Mucosa of rectum (tissue), 2 donors: Measurements from ENCODE around the gene CLEC1B.

Experiments used
- H3K27ac ChIP-seq, 2 donors: one replicate each; pipeline ENCODE4 v1.7.0; 2013; ENCODE audit warnings: inconsistent platforms in 2 of 2, low read depth in 2 of 2, low read length in 2 of 2
- H3K27me3 ChIP-seq, 2 donors: one replicate each; pipeline ENCODE4 v1.7.0; 2013; ENCODE audit warnings: low read length in 2 of 2; ENCODE audit not compliant: control insufficient read depth in 2 of 2, insufficient read depth in 2 of 2
- H3K36me3 ChIP-seq, 2 donors: one replicate each; pipeline ENCODE4 v1.7.0; 2013; ENCODE audit warnings: low read length in 2 of 2; ENCODE audit not compliant: control insufficient read depth in 2 of 2, insufficient read depth in 2 of 2
- H3K4me1 ChIP-seq, 2 donors: one replicate each; pipeline ENCODE4 v1.7.0; 2013; ENCODE audit warnings: low read length in 2 of 2, mild to moderate bottlenecking in 1 of 2; ENCODE audit not compliant: control insufficient read depth in 2 of 2, insufficient read depth in 2 of 2
- H3K4me3 ChIP-seq, 2 donors: one replicate each; pipeline ENCODE4 v1.7.0; 2013; ENCODE audit warnings: low read length in 2 of 2
- H3K9ac ChIP-seq, 2 donors: one replicate each; pipeline ENCODE4 v1.7.0; 2013; ENCODE audit warnings: low read length in 2 of 2, low read depth in 1 of 2, mild to moderate bottlenecking in 1 of 2
- H3K9me3 ChIP-seq, 2 donors: one replicate each; pipeline ENCODE4 v1.7.0; 2013; ENCODE audit warnings: low read length in 2 of 2; ENCODE audit not compliant: control insufficient read depth in 2 of 2
- donor health status: healthy.
- donor health status: Normal muscosa, but diverticular disease.

Gene CLEC1B

DNA sequence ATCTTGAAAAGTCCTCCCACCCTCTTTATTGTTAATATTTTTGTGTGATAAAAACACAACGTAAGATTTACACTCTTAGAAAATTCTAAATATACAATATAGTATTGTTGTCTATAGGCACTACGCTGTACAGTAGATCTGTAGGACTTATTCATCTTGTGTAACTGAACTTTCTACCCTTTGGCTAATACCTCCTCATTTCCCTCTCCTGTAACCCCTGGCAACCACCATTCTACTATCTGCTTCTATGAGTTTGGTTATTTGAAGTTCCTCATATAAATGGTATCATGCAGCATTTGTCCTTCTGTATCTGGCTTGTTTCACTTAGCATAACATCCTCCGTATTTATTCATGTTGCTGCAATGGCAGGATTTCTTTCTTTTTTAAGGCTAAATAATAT lies 26.3 kb upstream of the CLEC1B start:
- no peaks in the 10 kb centered on the region for H3K36me3 ChIP-seq
- H3K4me3 ChIP-seq: no peak overlapping the region
- H3K9me3 ChIP-seq: no peaks in the 10 kb centered on the region
- H3K9ac ChIP-seq: no peak overlapping the region
- no peaks in the 10 kb centered on the region for H3K27me3 ChIP-seq
- no peak overlapping the region for H3K27ac ChIP-seq
- no peaks in the 10 kb centered on the region for H3K4me1 ChIP-seq

DNA sequence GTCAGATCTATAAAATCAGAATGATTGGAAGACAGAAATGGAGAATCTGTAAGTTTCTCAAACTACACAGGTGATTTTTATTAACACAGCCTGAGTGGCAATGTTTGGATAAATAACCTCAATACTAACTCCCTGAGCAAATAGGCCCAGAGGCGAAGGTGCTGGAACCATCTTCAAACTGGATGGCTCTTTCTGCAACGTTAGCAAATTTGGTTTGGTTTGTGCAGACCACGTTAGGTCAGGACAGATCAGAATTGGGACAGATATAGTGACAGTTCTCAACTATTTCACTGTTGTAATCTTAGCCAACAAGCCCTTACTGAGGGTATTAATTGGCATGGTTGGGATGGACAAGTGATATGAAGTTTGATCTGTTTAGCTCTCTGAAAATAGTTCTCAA lies 22.4 kb upstream of the CLEC1B start:
- no peaks in the 10 kb centered on the region for H3K4me1 ChIP-seq
- H3K9ac ChIP-seq: no peak overlapping the region
- no peak overlapping the region for H3K27ac ChIP-seq
- no peaks in the 10 kb centered on the region for H3K27me3 ChIP-seq
- H3K4me3 ChIP-seq: no peak overlapping the region
- no peaks in the 10 kb centered on the region for H3K36me3 ChIP-seq
- H3K9me3 ChIP-seq: no peaks in the 10 kb centered on the region

DNA sequence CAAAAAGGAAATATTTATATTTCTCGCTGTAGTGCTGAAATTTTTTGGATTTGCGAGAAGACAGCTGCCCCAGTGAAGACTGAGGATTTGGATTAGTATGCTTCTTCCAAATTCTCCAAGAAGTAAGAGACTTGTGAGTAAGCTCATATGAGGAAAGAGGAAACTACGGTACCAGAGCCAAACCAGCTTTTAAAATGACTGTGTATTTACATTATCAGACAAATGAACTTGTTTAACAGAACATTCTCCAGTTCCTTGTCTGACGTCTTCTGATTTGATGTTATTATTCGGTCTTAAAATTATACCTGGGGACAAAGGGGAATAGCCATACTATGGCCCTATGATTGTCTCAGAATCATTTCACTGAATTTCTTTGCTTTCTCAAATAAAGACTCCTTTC lies 19.5 kb upstream of the CLEC1B start:
- no peaks in the 10 kb centered on the region for H3K9me3 ChIP-seq
- no peaks in the 10 kb centered on the region for H3K36me3 ChIP-seq
- no peak overlapping the region for H3K4me3 ChIP-seq
- no peaks in the 10 kb centered on the region for H3K4me1 ChIP-seq
- no peak overlapping the region for H3K9ac ChIP-seq
- H3K27me3 ChIP-seq: no peaks in the 10 kb centered on the region
- no peak overlapping the region for H3K27ac ChIP-seq

DNA sequence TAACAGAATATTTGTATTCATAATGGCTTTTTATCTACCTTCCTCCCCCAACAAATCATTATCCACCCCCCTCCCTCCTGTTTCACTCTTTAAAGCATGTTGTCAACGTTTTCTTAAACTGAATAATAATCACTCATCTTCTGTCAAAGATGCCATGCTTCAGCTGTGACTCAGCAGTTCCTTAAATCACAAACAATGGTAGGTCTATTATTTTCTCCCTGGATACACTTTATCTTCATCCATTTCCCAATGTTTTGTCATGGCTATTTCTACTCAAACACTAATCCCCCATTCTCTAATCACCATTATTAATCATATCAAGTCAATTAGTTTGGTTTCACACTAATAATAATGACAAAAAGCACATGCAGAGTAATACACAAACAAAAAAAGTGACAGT lies 18.0 kb upstream of the CLEC1B start:
- no peaks in the 10 kb centered on the region for H3K36me3 ChIP-seq
- H3K4me3 ChIP-seq: no peak overlapping the region
- no peak overlapping the region for H3K27ac ChIP-seq
- no peaks in the 10 kb centered on the region for H3K27me3 ChIP-seq
- H3K9ac ChIP-seq: no peak overlapping the region
- H3K4me1 ChIP-seq: no peaks in the 10 kb centered on the region
- no peaks in the 10 kb centered on the region for H3K9me3 ChIP-seq

DNA sequence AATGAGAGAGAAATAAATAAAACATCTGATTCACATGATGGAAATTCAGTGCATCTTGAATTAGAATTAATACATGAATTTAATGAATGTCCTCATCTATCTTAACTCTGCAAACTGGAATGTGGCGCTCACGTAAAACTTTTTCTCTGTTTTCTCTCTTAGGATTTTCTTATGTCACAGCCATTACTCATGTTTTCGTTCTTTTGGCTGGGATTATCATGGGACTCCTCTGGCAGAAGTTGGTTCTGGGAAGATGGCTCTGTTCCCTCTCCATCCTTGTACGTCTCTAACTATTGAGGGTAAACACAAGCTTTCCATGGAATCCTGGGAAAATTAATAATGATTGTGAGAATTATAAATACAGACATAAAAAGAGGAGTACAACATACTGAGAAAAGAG lies 16.5 kb upstream of the CLEC1B start:
- Histone ChIP-seq H3K9ac (no peak overlapping the region), H3K36me3 (no peaks in the 10 kb centered on the region), H3K4me1 (no peaks in the 10 kb centered on the region), H3K27ac (no peak overlapping the region), H3K4me3 (no peak overlapping the region), H3K9me3 (no peaks in the 10 kb centered on the region), H3K27me3 (no peaks in the 10 kb centered on the region)

DNA sequence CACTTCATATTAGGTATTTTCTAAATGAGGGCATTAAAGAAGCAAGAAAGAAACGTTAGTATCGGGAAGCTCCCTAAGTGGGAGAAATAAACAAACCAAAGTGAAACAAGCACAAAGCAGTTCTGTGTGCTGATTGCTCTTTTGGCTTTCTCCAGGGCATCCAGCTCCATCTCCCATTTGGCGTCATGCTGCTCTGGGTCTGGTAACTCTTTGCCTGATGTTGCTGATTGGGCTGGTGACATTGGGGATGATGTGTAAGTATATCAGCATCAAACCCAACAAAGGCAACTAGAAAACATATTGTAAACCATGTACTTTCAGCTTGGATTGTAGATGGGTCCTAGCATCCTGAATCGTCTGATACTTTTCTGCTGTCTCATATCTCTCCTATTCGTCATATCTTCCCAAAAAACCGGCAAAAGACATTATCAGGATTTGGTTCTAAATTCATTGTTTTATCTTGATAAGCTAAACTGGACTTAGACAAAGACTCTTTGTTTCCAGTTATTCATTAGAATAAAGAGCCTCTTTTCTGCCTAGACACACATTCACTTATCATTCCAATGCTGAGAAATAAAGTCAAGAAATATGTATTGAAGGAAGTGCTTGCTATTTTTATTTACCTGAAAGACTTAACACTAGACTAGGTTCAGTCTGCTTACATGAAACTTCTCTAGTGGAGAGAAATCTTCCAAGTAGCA lies 13.9 kb upstream of the CLEC1B start:
- Histone ChIP-seq H3K36me3 (no peaks in the 10 kb centered on the region), H3K4me3 (no peak overlapping the region), H3K27ac (no peak overlapping the region), H3K9me3 (no peaks in the 10 kb centered on the region), H3K9ac (no peak overlapping the region), H3K27me3 (peaks cover 0 to 2% of the 10 kb centered on the region in 2 donors), H3K4me1 (no peaks in the 10 kb centered on the region)

DNA sequence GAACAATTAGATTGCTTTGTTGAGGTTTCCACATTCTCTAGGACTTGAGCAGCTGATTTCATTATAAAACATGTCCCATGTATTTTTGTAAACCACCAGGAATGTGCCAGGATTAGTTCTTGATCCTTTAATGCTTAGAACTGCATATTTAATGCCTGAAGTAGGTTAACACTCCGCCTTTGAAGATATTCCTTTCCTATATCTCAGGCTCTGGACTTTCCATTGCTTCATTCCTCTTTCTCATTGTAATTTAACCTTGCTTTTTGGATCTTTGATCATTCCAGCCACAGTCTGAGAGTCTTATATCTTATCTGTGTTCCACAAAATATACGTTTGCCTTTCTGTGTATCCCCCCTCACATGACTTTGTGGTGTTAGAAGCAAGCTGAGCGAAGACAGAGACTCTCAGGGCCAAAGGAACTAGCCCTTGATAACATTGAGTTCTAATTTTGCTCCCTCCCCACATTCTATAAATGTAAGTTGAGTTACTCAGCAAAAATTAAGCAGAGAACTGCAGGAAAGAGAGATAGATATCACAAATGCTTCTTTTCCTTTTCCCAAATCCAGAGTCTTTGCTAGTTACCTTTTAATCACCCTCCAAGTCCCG lies 2.4 kb upstream of the CLEC1B start:
- H3K4me3 ChIP-seq: no peak overlapping the region
- H3K27ac ChIP-seq: no peak overlapping the region
- no peaks in the 10 kb centered on the region for H3K4me1 ChIP-seq
- no peak overlapping the region for H3K9ac ChIP-seq
- H3K9me3 ChIP-seq: no peaks in the 10 kb centered on the region
- H3K36me3 ChIP-seq: no peaks in the 10 kb centered on the region
- H3K27me3 ChIP-seq: no peaks in the 10 kb centered on the region

DNA sequence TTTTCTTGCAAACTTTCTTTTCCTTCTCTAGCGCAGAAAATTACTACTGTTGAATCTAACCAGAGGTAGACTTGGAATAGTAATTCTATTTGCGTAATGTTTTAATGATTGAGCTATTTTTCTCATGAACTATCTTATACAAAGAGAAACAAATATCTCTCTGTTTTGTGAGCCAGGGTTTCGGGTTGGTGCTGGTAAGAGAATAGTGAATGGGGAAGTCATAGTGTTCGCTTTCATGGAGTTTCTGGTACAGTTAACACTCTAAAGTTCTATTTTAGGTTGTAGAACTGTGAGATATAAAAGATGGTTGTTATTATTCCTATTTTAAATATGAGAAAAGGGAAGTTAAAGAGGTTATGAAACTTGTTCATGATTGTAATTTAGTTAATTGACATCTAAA lies 6.6 kb downstream of the CLEC1B start:
- H3K27ac ChIP-seq: no peak overlapping the region
- H3K4me3 ChIP-seq: no peak overlapping the region

DNA sequence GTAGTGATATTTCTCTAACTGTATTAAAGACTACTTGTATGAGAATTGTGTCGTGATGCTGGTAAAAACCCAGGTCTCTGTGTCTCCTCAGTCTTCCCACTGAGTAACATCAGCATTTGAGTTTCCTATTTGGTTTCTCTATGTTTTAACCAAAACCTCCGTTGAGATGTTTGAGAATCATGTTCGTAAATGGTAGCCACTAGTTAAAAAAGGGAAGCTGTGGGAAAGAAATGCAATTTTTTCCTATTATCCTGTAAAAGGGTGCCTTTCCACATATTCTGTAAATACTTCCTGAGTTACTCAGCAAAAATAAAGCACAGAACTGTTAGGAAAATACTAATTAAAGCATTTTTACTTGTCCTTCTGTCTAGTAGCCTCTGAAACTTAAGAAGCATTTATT lies 7.0 kb downstream of the CLEC1B start:
- no peak overlapping the region for H3K9ac ChIP-seq
- no peak overlapping the region for H3K4me3 ChIP-seq
- H3K27me3 ChIP-seq: no peaks in the 10 kb centered on the region
- H3K4me1 ChIP-seq: no peaks in the 10 kb centered on the region
- no peaks in the 10 kb centered on the region for H3K9me3 ChIP-seq
- no peaks in the 10 kb centered on the region for H3K36me3 ChIP-seq
- H3K27ac ChIP-seq: no peak overlapping the region

More for the DNA sequence above, 6.6 kb downstream of the CLEC1B start:
- Histone ChIP-seq H3K27me3 (no peaks in the 10 kb centered on the region), H3K9me3 (no peaks in the 10 kb centered on the region), H3K9ac (no peak overlapping the region), H3K36me3 (no peaks in the 10 kb centered on the region), H3K4me1 (no peaks in the 10 kb centered on the region)

DNA sequence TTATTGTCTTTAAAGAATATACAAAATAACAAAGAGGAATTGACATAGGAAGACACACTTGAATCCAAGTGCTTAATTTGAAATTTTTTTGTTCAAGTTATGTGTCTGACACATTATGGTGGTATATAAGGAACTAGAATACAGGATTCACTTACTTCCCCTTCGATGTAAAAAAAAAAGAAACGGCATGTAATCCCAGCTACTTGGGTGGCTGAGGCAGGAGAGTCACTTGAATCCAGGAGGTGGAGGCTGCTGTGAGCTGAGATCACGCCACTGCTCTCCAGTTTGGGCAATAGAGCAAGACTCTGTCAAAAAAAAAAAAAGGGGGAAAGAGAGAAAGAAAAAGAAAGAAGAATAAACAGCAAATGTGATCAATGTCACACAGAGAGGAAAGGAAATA lies 18.8 kb downstream of the CLEC1B start:
- Histone ChIP-seq H3K27ac (no peak overlapping the region), H3K4me1 (no peaks in the 10 kb centered on the region), H3K9me3 (no peaks in the 10 kb centered on the region), H3K9ac (no peak overlapping the region), H3K27me3 (no peaks in the 10 kb centered on the region), H3K36me3 (no peaks in the 10 kb centered on the region), H3K4me3 (no peak overlapping the region)
